GM12878 (cell line): ENCODE data around the gene CDKN2B-AS1. TPM values are rescaled to one million over a fixed set of nuclear protein-coding genes. Genes with fewer than 3 reads are reported as not detected.

Experiments
- ATAC-seq: fragments of 200-7000 bp; cut with Tn5 transposase; 3 replicates; pipeline ENCODE4 v1.9.1; 2020; ENCODE audit warnings: mild to moderate bottlenecking, moderate library complexity
- BruUV-seq: library from RNA; stranded (reverse); fragments of 400-500 nt; replicated peaks from 2 replicates; lab custom pipeline; 2021; lab: Mats Ljungman, UMichigan
- CTCF ChIA-PET: fragments of 300-600 bp; sonication (Branson Sonifier 250); formaldehyde crosslinking; extraction: SDS; loops from one replicate; lab custom pipeline; 2021; ENCODE audit warnings: inconsistent platforms; lab: Yijun Ruan, JAX
- POLR2A ChIA-PET: fragments of 350-600 bp; formaldehyde crosslinking; extraction: SDS; loops from one replicate; lab custom pipeline; 2021; ENCODE audit warnings: inconsistent platforms; lab: Charles Lee
- RAD21 ChIA-PET: fragments of 300-600 bp; sonication (Branson Sonifier 250); formaldehyde crosslinking; loops from one replicate; lab custom pipeline; 2023; ENCODE audit warnings: antibody characterized with exemption; ENCODE audit not compliant: unreplicated experiment; lab: Charles Lee
- SMC1A ChIA-PET: fragments of 300-600 bp; sonication (Branson Sonifier 250); formaldehyde crosslinking; loops from one replicate; lab custom pipeline; 2023; ENCODE audit not compliant: unreplicated experiment, uncharacterized antibody; lab: Charles Lee
- DNase-seq: peaks from one replicate; pipeline ENCODE4 v3.0.0-alpha.2; 2011; ENCODE audit warnings: low read depth, low spot score
- FAIRE-seq: peaks from 3 replicates; lab custom pipeline; 2011; peaks lifted over from hg19 to GRCh38; lab: Jason Lieb, UNC
- H2AFZ ChIP-seq: 2 replicates; pipeline ENCODE4 v1.6.0; 2011; ENCODE audit warnings: low read depth, low read length, control low read depth; ENCODE audit not compliant: control insufficient read depth
- H3K27ac ChIP-seq: 2 replicates; pipeline ENCODE4 v1.5.1; 2011; ENCODE audit warnings: control low read depth; ENCODE audit not compliant: control insufficient read depth, insufficient read depth
- H3K27me3 ChIP-seq, 2 experiments: replicated peaks in 1 of 2; 2 replicates each; pipeline versions ENCODE4 v1.6.0 to v1.6.1; 2011; ENCODE audit warnings: low read length in 1 of 2; ENCODE audit not compliant: control insufficient read depth in 2 of 2, insufficient read depth in 2 of 2
- H3K36me3 ChIP-seq, 2 experiments: 2 replicates each; pipeline ENCODE4 v1.5.1; 2011; ENCODE audit warnings: low read length in 1 of 2; ENCODE audit not compliant: control insufficient read depth in 2 of 2, insufficient read depth in 2 of 2
- H3K4me1 ChIP-seq: 2 replicates; pipeline ENCODE4 v1.6.1; 2011; ENCODE audit warnings: mild to moderate bottlenecking, low read length, moderate library complexity, mixed read lengths; ENCODE audit not compliant: control insufficient read depth, insufficient read depth
- H3K4me2 ChIP-seq: 2 replicates; pipeline ENCODE4 v1.6.0; 2011; ENCODE audit warnings: control low read depth; ENCODE audit not compliant: control insufficient read depth, insufficient read depth
- H3K4me3 ChIP-seq: fragments of 200-600 bp; sonication (generic); 2 replicates; pipeline ENCODE4 v1.5.1; 2016
- H3K79me2 ChIP-seq: 2 replicates; pipeline ENCODE4 v1.6.0; 2011; ENCODE audit warnings: low read length; ENCODE audit not compliant: control insufficient read depth, insufficient read depth
- H3K9ac ChIP-seq: 2 replicates; pipeline ENCODE4 v1.8.0; 2011; ENCODE audit warnings: low read length, control low read depth, mixed read lengths; ENCODE audit not compliant: control insufficient read depth, insufficient read depth
- H3K9me3 ChIP-seq: replicated peaks from 3 replicates; pipeline ENCODE4 v1.5.1; 2011; ENCODE audit warnings: mild to moderate bottlenecking, low read length; ENCODE audit not compliant: control insufficient read depth, insufficient read depth
- H4K20me1 ChIP-seq: 2 replicates; pipeline ENCODE4 v1.6.0; 2011; ENCODE audit not compliant: control insufficient read depth, insufficient read depth
- CTCF ChIP-seq, 3 experiments: IDR thresholded peaks in 2 of 3; conservative IDR thresholded peaks in 1 of 3; 2 replicates each; pipeline ENCODE4 v1.5.1; 2011; ENCODE audit warnings: low read depth in 3 of 3, low read length in 3 of 3, mild to moderate bottlenecking in 3 of 3, control low read depth in 2 of 3, moderate library complexity in 2 of 3, inconsistent platforms in 1 of 3, mixed read lengths in 1 of 3; ENCODE audit not compliant: control insufficient read depth in 2 of 3, insufficient read depth in 1 of 3; ENCODE audit errors: extremely low read depth in 1 of 3
- E2F8 ChIP-seq: fragments of 450-650 bp; IDR thresholded peaks from 2 replicates; pipeline ENCODE4 v1.6.1; 2018; ENCODE audit warnings: mild to moderate bottlenecking, low read depth, moderate library complexity; ENCODE audit not compliant: partially characterized antibody
- EP300 ChIP-seq, 2 experiments: fragments of 150-350 bp in 1 of 2; IDR thresholded peaks; 2 replicates each; pipeline ENCODE4 v1.6.1; 2011 to 2012; ENCODE audit warnings: low read depth in 2 of 2, low read length in 2 of 2, borderline replicate concordance in 1 of 2, improper control_type of control experiment in 1 of 2, inconsistent platforms in 1 of 2; ENCODE audit not compliant: control insufficient read depth in 1 of 2
- NBN ChIP-seq: fragments of 450-650 bp; IDR thresholded peaks from 2 replicates; pipeline ENCODE4 v1.6.1; 2016
- NR2C1 ChIP-seq: fragments of 450-650 bp; IDR thresholded peaks from 2 replicates; pipeline ENCODE4 v1.6.1; 2017; ENCODE audit warnings: antibody characterized with exemption, mild to moderate bottlenecking, moderate library complexity
- SUPT20H ChIP-seq: IDR thresholded peaks from 2 replicates; pipeline ENCODE4 v1.6.1; 2011; ENCODE audit warnings: low read depth, mild to moderate bottlenecking, low read length, moderate library complexity, borderline replicate concordance; ENCODE audit not compliant: control insufficient read depth
- YY1 ChIP-seq: IDR thresholded peaks from 2 replicates; pipeline ENCODE4 v1.6.1; 2011; ENCODE audit warnings: low read depth, mild to moderate bottlenecking, low read length
- WGBS: methylation state at CpG from one replicate; pipeline ENCODE4 v1.1.6; 2016; ENCODE audit warnings: low lambda C conversion rate; ENCODE audit not compliant: insufficient replicate concordance, insufficient coverage; ENCODE audit errors: missing lambda C conversion rate; 5-methylcytosine and 5-hydroxymethylcytosine counted together
- in situ Hi-C: fragments of 300-500 bp; cut with MboI; formaldehyde crosslinking; loops from 9 replicates; pipeline ENCODE4 v1.14.3; 2018; ENCODE audit warnings: mixed read lengths
- intact Hi-C: fragments of 100-400 bp; cut with micrococcal nuclease; formaldehyde crosslinking; loops from one replicate; pipeline ENCODE4 v1.14.2; 2022; ENCODE audit not compliant: unreplicated experiment
- polyA plus RNA-seq, 11 experiments: library from polyadenylated mRNA; depleted of rRNA in 4 of 11; unstranded in 6 of 11; stranded (reverse) in 5 of 11; fragments of >200 nt; fragmentation: Nextera tagmentation in 4 of 11; fragmentation: Illumina TruSeq in 1 of 11; extraction: Ambion mirVana in 4 of 11; extraction: Trizol in 1 of 11; gene quantifications; 1 replicate in 1 of 11; 2 replicates in 10 of 11; pipeline versions ENCODE4 v1.2.1 to v1.2.3, GENCODE V29; 2011 to 2016; ENCODE audit warnings: inconsistent platforms in 2 of 11, missing spikeins in 2 of 11, low read depth in 1 of 11
- total RNA-seq, 4 experiments: library from RNA; depleted of rRNA in 3 of 4; stranded (reverse); fragments of >200 nt in 3 of 4; fragmentation: Illumina TruSeq in 1 of 4; extraction: Trizol in 1 of 4; gene quantifications; 2 replicates each; pipeline versions ENCODE4 v1.2.1 to v1.2.3, GENCODE V29; 2013 to 2021

Gene CDKN2B-AS1
- total and polyA plus RNA-seq, 10 of the 15 experiments (the other 5 are each of a cell fraction or from before 2014, with no cell fraction given): 0.22 to 2.2 (median 1.0) TPM; not detected in 1

- in situ Hi-C loops (no loop called here), intact Hi-C loops (loop anchor here (10.0 kb wide), 1 partner anchor 203 kb away; no protein-coding TSS in a partner anchor)
- H3K9me3 ChIP-seq: no peaks in the 10 kb centered on the region
- no peaks in the 10 kb centered on the region; the same call in 1 of the 2 replicates for H4K20me1 ChIP-seq
- ATAC-seq (no peak), DNase-seq (no peak), FAIRE-seq (no peak)
- ChIA-PET POLR2A (no interaction called here), SMC1A (interaction anchor here (1.7 to 2.2 kb wide), 2 partner anchors 23 to 218 kb away, joined by 5 to 9 read pairs; partner anchors contain the start of gene CDKN2B), RAD21 (interaction anchor here (2.2 kb wide), 1 partner anchor 218 kb away, joined by 8 read pairs; no protein-coding TSS in a partner anchor), CTCF (interaction anchor here (1.4 to 1.7 kb wide), 3 partner anchors 23 to 212 kb away, joined by 3 to 4 read pairs (median 4); partner anchors contain the start of gene CDKN2B)
- H3K4me2 ChIP-seq: no peak overlapping the region
- no TSS peak for BruUV-seq
- no peak overlapping the region for H2AFZ ChIP-seq
- 96% methylated on average over 4 of the region's 4 CpGs for WGBS
- H3K36me3 ChIP-seq: no peaks in the 10 kb centered on the region
- TF ChIP-seq YY1 (no peak), SUPT20H (no peak)
- no peaks in the 10 kb centered on the region for H3K27me3 ChIP-seq
- peaks cover 10% of the 10 kb centered on the region for H3K4me1 ChIP-seq
- no peak overlapping the region for H3K4me3 ChIP-seq
- H3K9ac ChIP-seq: no peak overlapping the region
- no peaks in the 10 kb centered on the region for H3K79me2 ChIP-seq
- no peak overlapping the region for H3K27ac ChIP-seq
Measured at GRCh38 chr9:22031655-22032411, 37.2 kb downstream of the CDKN2B-AS1 start.

GRCh38 chr9:22033012-22033630 lies 38.5 kb downstream of the CDKN2B-AS1 start:
- peaks cover 10% of the 10 kb centered on the region for H3K4me1 ChIP-seq
- FAIRE-seq (no peak), DNase-seq (no peak), ATAC-seq (no peak)
- H3K4me3 ChIP-seq: no peak overlapping the region
- BruUV-seq: no TSS peak
- WGBS: 90% methylated on average over 8 of the region's 8 CpGs
- RAD21 ChIA-PET: no interaction called here
- no peak overlapping the region for H3K4me2 ChIP-seq
- H3K79me2 ChIP-seq: no peaks in the 10 kb centered on the region
- H3K9ac ChIP-seq: no peak overlapping the region
- SMC1A ChIA-PET: interaction anchor here (1.7 kb wide), 1 partner anchor 219 kb away, joined by 5 read pairs; no protein-coding TSS in a partner anchor
- CTCF ChIA-PET: interaction anchor here (1.6 to 1.7 kb wide), 2 partner anchors 25 to 211 kb away, joined by 4 read pairs; partner anchors contain the start of gene CDKN2B
- H2AFZ ChIP-seq: no peak overlapping the region
- in situ Hi-C loops (no loop called here), intact Hi-C loops (loop anchor here (10.0 kb wide), 1 partner anchor 202 kb away; no protein-coding TSS in a partner anchor)
- no peaks in the 10 kb centered on the region; the same call in 1 of the 2 replicates for H4K20me1 ChIP-seq
- POLR2A ChIA-PET: no interaction called here
- no peaks in the 10 kb centered on the region for H3K9me3 ChIP-seq
- no peaks in the 10 kb centered on the region for H3K27me3 ChIP-seq
- no peak overlapping the region for H3K27ac ChIP-seq
- H3K36me3 ChIP-seq: no peaks in the 10 kb centered on the region
- TF ChIP-seq EP300 (IDR thresholded peaks at IDR 0.05; ENCODE audit: borderline replicate concordance in 1 of 2, control insufficient read depth in 1 of 2, low read depth in 2 of 2, low read length in 2 of 2) (no peak), NR2C1 (no peak), NBN (no peak), E2F8 (no peak), CTCF (IDR thresholded peaks at IDR 0.05 in 2 of 3, conservative IDR thresholded peaks at IDR 0.05 in 1 of 3; ENCODE audit: control insufficient read depth in 2 of 3, extremely low read depth in 1 of 3, insufficient read depth in 1 of 3, low read depth in 3 of 3, low read length in 3 of 3) (no peak)
